Measurements from ENCODE around the gene COPG2.

The COPG2 gene

DNA sequence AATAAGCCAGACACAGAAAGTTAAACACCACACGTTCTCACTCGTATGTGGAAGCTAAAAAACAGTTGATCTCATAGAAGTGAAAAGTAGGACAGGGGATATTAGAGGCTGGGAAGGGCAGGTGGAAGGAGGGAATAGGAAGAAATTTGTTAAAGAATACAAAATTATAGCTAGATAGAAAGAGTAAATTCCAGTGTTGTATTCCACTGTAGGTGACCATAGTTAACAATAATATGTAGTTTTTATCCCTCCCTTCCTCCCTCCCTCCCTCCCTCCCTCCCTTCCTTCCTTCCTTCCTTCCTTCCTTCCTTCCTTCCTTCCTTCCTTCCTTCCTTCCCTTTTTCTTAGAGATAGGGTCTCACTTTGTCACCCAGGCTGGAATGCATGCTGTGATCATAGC lies 196.6 kb downstream of the COPG2 start:
- DNase-seq (ENCODE audit: low spot score), result no peak

DNA sequence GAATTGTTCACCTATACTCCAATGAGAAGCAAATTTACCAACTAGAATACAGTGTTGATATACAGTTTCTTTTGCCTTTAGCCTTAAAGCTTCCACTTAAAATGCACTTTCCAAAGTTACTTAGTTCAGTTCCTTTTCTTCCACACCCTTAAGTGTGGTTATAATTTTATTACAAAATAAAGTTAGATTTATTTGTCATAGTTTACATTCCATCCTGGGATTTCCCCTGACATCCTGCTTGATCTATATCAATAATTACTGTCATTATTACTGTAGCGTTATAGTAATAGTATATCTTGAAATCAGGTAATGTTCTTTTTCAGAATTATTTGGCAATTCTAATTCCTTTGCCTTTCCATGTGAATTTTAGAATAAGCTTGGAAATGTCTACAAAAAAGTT lies 199.9 kb downstream of the COPG2 start:
- no peak for DNase-seq (ENCODE audit: low spot score)

DNA sequence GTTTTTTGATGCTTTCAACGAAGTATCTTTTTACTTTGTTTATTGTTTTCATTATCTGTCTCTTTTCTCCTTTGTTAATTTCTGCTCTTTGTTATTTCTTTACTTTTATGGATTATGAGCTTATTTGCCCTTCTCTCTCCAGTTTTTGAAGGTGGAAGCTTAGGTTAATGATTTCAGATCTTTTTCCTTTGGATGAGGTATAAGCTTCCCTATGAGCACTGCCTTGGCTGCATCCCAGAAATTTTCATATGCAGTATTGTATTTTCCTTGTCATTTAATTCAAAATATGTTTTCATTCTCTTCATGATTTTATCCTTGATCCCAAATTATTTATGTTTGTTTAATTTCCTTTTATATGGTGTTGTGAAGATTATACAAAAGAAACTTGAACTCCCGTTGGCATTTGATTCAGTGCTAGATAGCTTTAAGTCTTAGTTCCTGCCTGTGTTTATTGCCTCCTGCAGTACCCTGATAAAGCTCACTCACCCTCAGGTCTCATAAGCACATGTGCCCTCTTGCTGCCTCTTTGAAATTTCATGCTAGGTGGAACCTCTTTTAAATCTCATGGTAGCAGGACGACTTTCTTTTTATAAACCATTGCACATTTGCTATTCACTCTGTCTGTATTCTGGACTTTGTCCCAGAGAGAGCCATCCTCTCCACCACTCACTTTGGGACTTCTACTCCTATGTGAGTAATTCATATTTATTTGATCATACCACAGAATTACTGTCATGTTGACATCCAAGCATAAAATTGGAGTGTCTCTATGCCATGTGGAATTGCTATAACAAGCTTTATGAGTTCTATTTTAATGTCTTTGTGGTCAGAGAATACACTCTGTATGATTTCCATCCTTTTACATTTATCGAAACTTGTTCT lies 204.8 kb downstream of the COPG2 start:
- no peak for DNase-seq (ENCODE audit: low spot score)

DNA sequence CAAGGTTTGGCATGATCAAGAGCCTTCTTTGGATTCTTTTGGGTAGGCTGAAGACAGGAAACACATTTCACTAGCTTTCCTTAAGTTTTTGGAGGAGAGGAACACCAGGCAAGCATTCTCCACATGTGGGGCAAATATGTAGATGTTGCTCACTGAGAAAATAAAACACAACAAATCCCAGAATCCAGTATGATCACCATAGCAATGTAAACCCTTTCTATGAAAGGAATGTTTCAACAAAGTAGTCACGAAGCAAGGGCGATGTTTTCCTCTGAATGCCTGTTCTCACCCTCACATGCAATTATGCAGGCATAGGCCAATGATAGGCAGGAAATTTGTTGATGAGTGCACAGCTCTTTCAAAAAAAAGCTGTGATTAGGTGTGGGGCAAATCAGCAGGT lies 207.3 kb downstream of the COPG2 start:
- DNase-seq (ENCODE audit: low spot score), result no peak

DNA sequence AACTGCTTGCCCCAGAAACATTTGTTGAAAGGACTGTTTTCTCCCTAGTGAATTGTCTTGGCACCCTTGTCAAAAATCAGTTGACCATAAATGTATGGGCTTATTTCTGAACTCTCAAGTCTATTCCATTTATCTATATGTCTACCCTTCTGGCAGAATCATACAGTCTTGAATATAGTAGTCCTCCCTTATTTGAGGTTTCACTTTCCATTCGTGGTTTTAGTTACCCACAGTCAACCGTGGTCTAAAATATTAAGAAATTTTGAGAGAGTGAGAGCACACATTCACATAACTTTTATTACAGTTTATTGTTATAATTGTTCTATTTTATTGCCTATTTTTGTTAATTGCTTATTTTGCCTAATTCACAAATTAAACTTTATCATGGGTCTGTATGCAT lies 210.3 kb downstream of the COPG2 start:
- no peak for DNase-seq (ENCODE audit: low spot score)

All from activated CD4-positive, alpha-beta T cell treated with anti-CD3 and anti-CD28 coated beads, Interleukin-2, Interleukin-4, amounts not matched to agents 100 ng/mL and 50 ng/mL, durations not matched to agents 16 hours and 8 hours (primary cell).